SJSA1 (cell line): ENCODE results near the gene NCKAP5L. TPM values are rescaled to one million over a fixed set of nuclear protein-coding genes. Genes with fewer than 3 reads are reported as not detected.

Experiments used
- DNase-seq, 2 experiments: peaks; one replicate each; pipeline ENCODE4 v3.0.0-alpha.2; 2015 to 2020; ENCODE audit warnings: low spot score in 2 of 2, low read depth in 1 of 2
- H3K27ac ChIP-seq: fragments of 250-450 bp; sonication (Bioruptor Pico); 2 replicates; pipeline ENCODE4 v1.5.1; 2020; ENCODE audit warnings: mild to moderate bottlenecking, moderate library complexity
- H3K27me3 ChIP-seq: fragments of 250-450 bp; sonication (Bioruptor Pico); replicated peaks from 2 replicates; pipeline ENCODE4 v1.5.1; 2020; ENCODE audit warnings: mild to moderate bottlenecking, moderate library complexity
- H3K36me3 ChIP-seq: fragments of 250-450 bp; sonication (Bioruptor Pico); 2 replicates; pipeline ENCODE4 v1.5.1; 2020; ENCODE audit warnings: mild to moderate bottlenecking
- H3K4me1 ChIP-seq: fragments of 250-450 bp; sonication (Bioruptor Pico); replicated peaks from 2 replicates; pipeline ENCODE4 v1.6.1; 2021; ENCODE audit warnings: mild to moderate bottlenecking
- H3K4me3 ChIP-seq: fragments of 250-450 bp; sonication (Bioruptor Pico); 2 replicates; pipeline ENCODE4 v1.5.1; 2020; ENCODE audit warnings: mild to moderate bottlenecking
- H3K9me3 ChIP-seq: fragments of 250-450 bp; sonication (Bioruptor Pico); replicated peaks from 2 replicates; pipeline ENCODE4 v1.5.1; 2020; ENCODE audit warnings: mild to moderate bottlenecking
- total RNA-seq: library from RNA; depleted of rRNA; stranded (reverse); fragments of >200 nt; shearing (Covaris generic); gene quantifications from 2 replicates; pipeline ENCODE4 v1.2.3, GENCODE V29; 2014; rRNA removed

NCKAP5L gene
- total RNA-seq, 1 experiment from 2014 or later: 43.5 TPM

DNA sequence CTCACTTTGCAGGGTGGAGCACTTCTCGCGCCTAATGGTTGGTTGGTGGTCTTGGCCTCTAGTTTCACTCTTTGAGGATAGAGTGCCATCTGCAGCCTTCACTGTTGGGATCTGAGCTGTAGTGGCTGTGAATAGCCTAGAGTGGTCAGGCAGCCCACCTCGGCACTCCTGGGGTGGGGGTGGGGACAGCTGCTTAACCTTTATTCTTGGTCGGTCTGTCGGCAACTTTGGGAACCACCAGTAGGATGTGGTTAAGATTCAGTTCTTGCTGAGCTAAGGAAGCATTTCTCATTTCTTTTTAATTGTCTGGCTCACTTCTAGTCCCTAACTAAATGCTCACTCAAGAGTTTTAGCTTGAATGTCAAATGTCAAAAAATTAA is 65.8 kb downstream of the NCKAP5L start:
- H3K9me3 ChIP-seq: no peaks in the 10 kb centered on the region
- no peak for DNase-seq
- no peaks in the 10 kb centered on the region for H3K27me3 ChIP-seq
- no peaks in the 10 kb centered on the region for H3K4me1 ChIP-seq
- no peak overlapping the region for H3K4me3 ChIP-seq
- no peak overlapping the region for H3K27ac ChIP-seq
- peaks cover 78% of the 10 kb centered on the region for H3K36me3 ChIP-seq

DNA sequence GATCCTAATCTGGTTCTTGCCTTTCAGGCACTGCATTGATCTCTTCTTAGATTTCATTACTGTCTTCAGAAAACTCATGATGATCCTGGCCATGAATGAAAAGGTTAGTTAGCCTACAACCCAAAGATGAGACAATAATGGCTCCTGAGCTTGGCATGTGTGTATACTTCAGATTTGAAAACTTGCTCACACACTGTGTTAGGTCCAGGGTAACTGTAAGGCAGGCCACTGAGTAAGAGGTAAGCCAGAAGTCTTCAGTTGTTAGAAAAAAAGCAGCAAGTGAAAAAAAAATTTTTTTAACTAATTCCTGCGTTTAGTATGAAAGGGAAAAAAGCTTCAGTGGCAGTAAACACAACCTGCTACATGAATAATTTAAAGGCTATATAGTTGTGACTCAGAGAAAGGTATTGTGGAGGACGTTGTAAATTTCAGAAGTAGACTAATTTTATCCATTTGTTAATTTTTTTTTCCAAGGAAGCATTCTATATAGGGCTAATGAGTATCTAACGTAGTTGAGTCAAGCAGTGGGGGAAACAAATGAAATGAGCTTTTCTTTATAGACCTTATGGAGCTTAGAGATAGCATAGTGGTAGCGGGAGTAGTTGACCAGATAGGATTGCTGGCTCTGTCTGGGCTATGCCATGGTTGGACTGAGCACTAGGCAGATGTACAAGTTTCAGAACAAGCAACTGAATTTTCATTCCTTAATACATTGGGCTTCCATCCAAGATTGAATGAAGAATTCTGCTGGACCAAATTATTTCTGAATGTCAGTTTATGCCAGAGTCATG is 66.3 kb downstream of the NCKAP5L start:
- no peak for DNase-seq
- no peaks in the 10 kb centered on the region for H3K4me1 ChIP-seq
- no peak overlapping the region for H3K27ac ChIP-seq
- H3K27me3 ChIP-seq: no peaks in the 10 kb centered on the region
- no peaks in the 10 kb centered on the region for H3K9me3 ChIP-seq
- peaks cover 84% of the 10 kb centered on the region for H3K36me3 ChIP-seq
- no peak overlapping the region for H3K4me3 ChIP-seq

DNA sequence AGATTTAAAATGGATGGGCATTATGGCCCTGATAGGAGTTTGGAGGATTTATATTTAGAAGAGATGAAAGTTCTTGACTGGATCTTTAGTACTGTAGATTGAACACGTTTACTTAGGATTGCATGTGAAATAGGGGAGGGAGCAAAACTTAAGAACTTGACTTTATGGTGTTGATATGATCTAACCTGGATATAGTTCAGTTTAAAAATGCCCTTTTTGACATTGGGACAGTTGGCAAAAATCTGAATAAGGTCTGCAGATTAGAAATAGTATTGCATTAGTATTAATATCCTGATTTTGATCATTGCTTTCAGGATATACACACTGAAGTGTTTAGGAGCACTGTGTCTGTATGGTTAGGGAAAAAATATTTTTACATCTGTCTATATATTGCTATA is 77.2 kb downstream of the NCKAP5L start:
- Histone ChIP-seq H3K4me3 (no peak overlapping the region), H3K27me3 (no peaks in the 10 kb centered on the region), H3K9me3 (no peaks in the 10 kb centered on the region), H3K36me3 (peaks cover 66% of the 10 kb centered on the region), H3K27ac (no peak overlapping the region), H3K4me1 (peaks cover 33% of the 10 kb centered on the region)
- no peak for DNase-seq

DNA sequence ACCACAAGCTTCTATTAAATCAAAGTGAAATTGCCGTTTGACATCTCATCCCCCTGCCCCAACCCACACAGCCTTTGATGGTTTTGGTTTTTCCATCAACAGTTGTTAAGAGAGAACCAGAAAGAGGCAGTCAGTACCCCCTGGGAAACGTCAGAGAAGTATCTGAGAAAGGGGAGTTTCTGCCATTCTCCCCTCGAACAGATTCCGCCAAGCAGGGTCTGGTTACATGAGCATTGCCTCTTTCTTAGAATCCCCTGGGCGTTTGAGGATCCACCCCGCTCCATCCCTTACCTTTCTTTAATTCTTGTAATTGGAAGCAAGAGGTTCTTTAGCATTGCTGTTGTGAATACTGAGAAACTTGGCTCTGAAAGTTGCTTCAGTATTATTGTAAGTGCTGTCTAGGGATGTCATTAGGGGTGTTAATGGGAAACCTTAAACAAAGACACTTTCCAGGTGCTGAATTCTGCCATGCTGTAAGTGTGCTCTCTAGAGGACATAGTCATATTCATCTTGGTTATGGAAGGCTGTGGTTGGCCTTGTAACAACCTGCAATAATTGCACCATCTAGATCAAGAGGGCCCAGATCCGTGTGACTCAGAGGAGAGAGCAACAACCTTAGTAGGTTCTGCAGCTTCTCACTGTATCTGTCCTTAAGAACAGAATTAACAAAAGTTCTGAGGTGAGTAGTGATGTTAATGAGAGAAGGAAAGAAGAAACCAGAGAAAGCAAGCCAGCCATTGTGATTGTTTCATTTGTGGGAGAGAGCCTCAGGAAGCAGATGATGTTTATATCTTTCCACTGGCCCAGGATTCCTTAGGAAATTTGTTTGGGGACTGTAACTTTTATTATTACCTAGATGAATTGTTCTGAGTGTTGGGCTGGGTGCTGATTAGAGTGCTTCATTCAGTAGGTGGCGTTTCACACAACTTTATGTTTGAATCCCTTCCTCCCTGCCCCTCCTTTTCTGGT is 77.9 kb downstream of the NCKAP5L start:
- Histone ChIP-seq H3K4me3 (no peak overlapping the region), H3K27me3 (no peaks in the 10 kb centered on the region), H3K36me3 (peaks cover 59% of the 10 kb centered on the region), H3K27ac (peak overlapping the region; percentile 23; the same call in 1 of the 2 replicates), H3K4me1 (peaks cover 33% of the 10 kb centered on the region), H3K9me3 (no peaks in the 10 kb centered on the region)
- DNase-seq: no peak

GRCh38 chr12:49748800-49749199 is 79.4 kb downstream of the NCKAP5L start:
- H3K27ac ChIP-seq: 0 out of 2 replicates have a peak overlapping the region, but pooled peaks have one; percentile 4
- peaks cover 29% of the 10 kb centered on the region for H3K4me1 ChIP-seq
- no peaks in the 10 kb centered on the region for H3K27me3 ChIP-seq
- no peak for DNase-seq
- H3K36me3 ChIP-seq: peaks cover 54% of the 10 kb centered on the region
- no peak overlapping the region for H3K4me3 ChIP-seq
- H3K9me3 ChIP-seq: no peaks in the 10 kb centered on the region

GRCh38 chr12:49748306-49748705 is 79.9 kb downstream of the NCKAP5L start:
- peaks cover 54% of the 10 kb centered on the region for H3K36me3 ChIP-seq
- DNase-seq: peak; percentile 48 to 68

DNA sequence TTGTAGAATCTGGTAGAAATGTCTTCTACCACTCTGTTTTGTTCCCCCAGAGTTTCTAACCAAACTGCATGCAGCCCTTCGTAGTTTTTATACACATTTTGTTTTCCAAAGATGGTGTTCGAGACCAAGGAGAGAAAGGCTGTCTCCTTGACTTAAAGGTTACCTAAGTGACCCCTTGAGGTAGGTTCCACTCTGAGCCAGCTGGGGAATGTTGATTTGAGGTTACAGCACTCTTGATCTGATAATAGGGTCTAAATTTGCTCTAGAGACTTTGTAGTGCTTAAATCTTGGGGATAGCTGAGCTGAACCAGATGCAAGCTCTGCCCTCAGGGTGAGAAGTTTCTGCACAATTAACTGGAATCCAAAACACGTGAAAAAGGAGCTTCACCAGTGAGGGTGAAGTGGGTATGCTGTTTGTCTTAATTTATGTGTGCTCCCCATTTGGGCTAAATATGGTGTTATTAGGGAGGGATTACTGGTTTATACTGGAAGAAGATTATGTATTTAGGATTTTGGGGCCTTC is 83.8 kb downstream of the NCKAP5L start:
- peaks cover 23% of the 10 kb centered on the region for H3K4me1 ChIP-seq
- DNase-seq: no peak
- no peaks in the 10 kb centered on the region for H3K27me3 ChIP-seq
- no peak overlapping the region for H3K4me3 ChIP-seq
- H3K27ac ChIP-seq: no peak overlapping the region
- H3K9me3 ChIP-seq: no peaks in the 10 kb centered on the region
- H3K36me3 ChIP-seq: peaks cover 39% of the 10 kb centered on the region

More at GRCh38 chr12:49748306-49748705, 79.9 kb downstream of the NCKAP5L start:
- Histone ChIP-seq H3K27ac (0 out of 2 replicates have a peak overlapping the region, but pooled peaks have one; percentile 4), H3K4me1 (peaks cover 32% of the 10 kb centered on the region), H3K4me3 (no peak overlapping the region), H3K27me3 (no peaks in the 10 kb centered on the region), H3K9me3 (no peaks in the 10 kb centered on the region)

GRCh38 chr12:49741882-49742620 is 86.2 kb downstream of the NCKAP5L start:
- Histone ChIP-seq H3K9me3 (no peaks in the 10 kb centered on the region), H3K36me3 (peaks cover 26% of the 10 kb centered on the region), H3K4me1 (peaks cover 13% of the 10 kb centered on the region), H3K27ac (peak overlapping the region; percentile 91), H3K27me3 (no peaks in the 10 kb centered on the region), H3K4me3 (peak overlapping the region; percentile 56)
- DNase-seq: peak; percentile 83 to 92

Other genes starting within 250 kb of the NCKAP5L start
- 0.06 and 0.18 TPM in 2 replicates for gene FAM186B, start 222.8 kb downstream of the NCKAP5L start, total RNA-seq
- gene PRPF40B, start 204.9 kb downstream of the NCKAP5L start, total RNA-seq: 2.3 and 6.5 TPM in 2 replicates
- gene FMNL3, start 121.0 kb downstream of the NCKAP5L start, total RNA-seq: 12.9 and 19.2 TPM in 2 replicates
- gene TMBIM6, start 86.9 kb downstream of the NCKAP5L start, total RNA-seq: 417 and 432 TPM in 2 replicates
- gene BCDIN3D, start 14.7 kb upstream of the NCKAP5L start, total RNA-seq: 0.60 and 4.3 TPM in 2 replicates
- not detected in 2 replicates for gene FAIM2, start 75.5 kb upstream of the NCKAP5L start, total RNA-seq
- not detected in 2 replicates for gene AQP2, start 122.3 kb upstream of the NCKAP5L start, total RNA-seq
- gene AQP5, start 133.5 kb upstream of the NCKAP5L start, total RNA-seq: not detected in 2 replicates
- gene AQP6, start 144.5 kb upstream of the NCKAP5L start, total RNA-seq: not detected in 2 replicates
- gene RACGAP1, start 197.1 kb upstream of the NCKAP5L start, total RNA-seq: 194 and 212 TPM in 2 replicates
- gene ASIC1, start 229.2 kb upstream of the NCKAP5L start, total RNA-seq: 0.37 and 0.50 TPM in 2 replicates